WTC11 (cell line): ENCODE results near the gene TJP3. TPM values are rescaled to one million over a fixed set of nuclear protein-coding genes. Genes with fewer than 3 reads are reported as not detected.
A peak's percentile ranks its signal among the peaks of the same experiment; 100 is the strongest.

ENCODE experiments used
- ATAC-seq: fragments of 200-7000 bp; cut with Tn5 transposase; 2 replicates; pipeline ENCODE4 v1.10.0; 2021; ENCODE audit warnings: mild to moderate bottlenecking, moderate library complexity
- CTCF ChIA-PET: fragments of 300-600 bp; sonication (Branson Sonifier 250); formaldehyde crosslinking; loops from one replicate; lab custom pipeline; 2021; ENCODE audit warnings: antibody characterized with exemption; lab: Charles Lee
- POLR2A ChIA-PET: fragments of 350-600 bp; sonication (Branson Sonifier 250); formaldehyde crosslinking; loops from one replicate; lab custom pipeline; 2021; ENCODE audit warnings: antibody characterized with exemption; lab: Charles Lee
- DNase-seq: peaks from one replicate; pipeline ENCODE4 v3.0.0; 2021; ENCODE audit warnings: low spot score
- H3K27ac Mint-ChIP-seq: 2 replicates; pipeline ENCODE4 v1.8.0; 2021; ENCODE audit warnings: mixed read lengths
- H3K27me3 Mint-ChIP-seq: 2 replicates; pipeline ENCODE4 v1.8.0; 2021; ENCODE audit warnings: low read depth, mild to moderate bottlenecking, moderate library complexity, mixed read lengths
- H3K36me3 Mint-ChIP-seq: 2 replicates; pipeline ENCODE4 v1.8.0; 2021; ENCODE audit warnings: mixed read lengths
- H3K4me1 Mint-ChIP-seq: 2 replicates; pipeline ENCODE4 v1.8.0; 2022; ENCODE audit warnings: mixed read lengths
- H3K4me3 Mint-ChIP-seq: 2 replicates; pipeline ENCODE4 v1.8.0; 2021; ENCODE audit warnings: mild to moderate bottlenecking, moderate library complexity, mixed read lengths
- H3K9me3 Mint-ChIP-seq: 2 replicates; pipeline ENCODE4 v1.8.0; 2021; ENCODE audit warnings: mixed read lengths
- AR ChIP-seq: fragments of 250-450 bp; sonication (Bioruptor Pico); IDR thresholded peaks from 2 replicates; pipeline ENCODE4 v1.9.0; 2021; ENCODE audit warnings: mild to moderate bottlenecking
- CBFB ChIP-seq: sonication (generic); formaldehyde crosslinking; IDR thresholded peaks from 2 replicates; pipeline ENCODE4 v1.8.1; 2022; ENCODE audit warnings: mild to moderate bottlenecking, low read depth, missing genetic modification reagents
- E2F4 ChIP-seq: sonication (generic); formaldehyde crosslinking; IDR thresholded peaks from 2 replicates; pipeline ENCODE4 v1.8.1; 2022; ENCODE audit warnings: low read depth, mild to moderate bottlenecking, moderate library complexity, missing genetic modification reagents, borderline replicate concordance
- ELF4 ChIP-seq: sonication (generic); formaldehyde crosslinking; IDR thresholded peaks from 2 replicates; pipeline ENCODE4 v1.8.1; 2022; ENCODE audit warnings: low read depth, mild to moderate bottlenecking, moderate library complexity, missing genetic modification reagents
- FOXJ3 ChIP-seq: sonication (generic); formaldehyde crosslinking; IDR thresholded peaks from 2 replicates; pipeline ENCODE4 v1.9.0; 2021; ENCODE audit warnings: missing genetic modification reagents, mild to moderate bottlenecking, borderline replicate concordance
- FOXK1 ChIP-seq: sonication (generic); formaldehyde crosslinking; IDR thresholded peaks from 2 replicates; pipeline ENCODE4 v1.8.0; 2022; ENCODE audit warnings: mild to moderate bottlenecking, moderate library complexity, missing genetic modification reagents
- IRF1 ChIP-seq: sonication (generic); formaldehyde crosslinking; IDR thresholded peaks from 2 replicates; pipeline ENCODE4 v1.8.0; 2023; ENCODE audit warnings: missing genetic modification reagents
- NFATC4 ChIP-seq: fragments of 250-450 bp; sonication (Bioruptor Pico); IDR thresholded peaks from 2 replicates; pipeline ENCODE4 v1.9.0; 2021; ENCODE audit warnings: mild to moderate bottlenecking
- PRDM15 ChIP-seq: sonication (generic); formaldehyde crosslinking; IDR thresholded peaks from 2 replicates; pipeline ENCODE4 v1.8.0; 2022; ENCODE audit warnings: missing genetic modification reagents
- RORB ChIP-seq: fragments of 250-450 bp; sonication (Bioruptor Pico); IDR thresholded peaks from 2 replicates; pipeline ENCODE4 v1.9.0; 2021; ENCODE audit warnings: mild to moderate bottlenecking
- SOX15 ChIP-seq: fragments of 250-450 bp; sonication (Bioruptor Pico); IDR thresholded peaks from 2 replicates; pipeline ENCODE4 v1.9.0; 2021; ENCODE audit warnings: mild to moderate bottlenecking
- ZNF219 ChIP-seq: sonication (generic); formaldehyde crosslinking; IDR thresholded peaks from 2 replicates; pipeline ENCODE4 v1.8.0; 2023; ENCODE audit warnings: missing genetic modification reagents, mild to moderate bottlenecking, borderline replicate concordance
- ZSCAN18 ChIP-seq: fragments of 250-450 bp; sonication (Bioruptor Pico); IDR thresholded peaks from 2 replicates; pipeline ENCODE4 v2.1.2; 2022; ENCODE audit warnings: mild to moderate bottlenecking, moderate library complexity
- total RNA-seq: library from RNA; stranded (reverse); gene quantifications from 3 replicates; pipeline ENCODE4 v1.2.3, GENCODE V29; 2021
- TF ChIP-seq, protein P1 (sequence below): fragments of 250-450 bp; sonication (Bioruptor Pico); IDR thresholded peaks from 2 replicates; pipeline ENCODE4 v1.9.0; 2021; ENCODE audit warnings: mild to moderate bottlenecking
- TF ChIP-seq, protein P2 (sequence below): sonication (generic); formaldehyde crosslinking; IDR thresholded peaks from 2 replicates; pipeline ENCODE4 v1.8.1; 2022; ENCODE audit warnings: missing genetic modification reagents, borderline replicate concordance
- TF ChIP-seq, protein P3 (sequence below): sonication (generic); formaldehyde crosslinking; IDR thresholded peaks from 2 replicates; pipeline ENCODE4 v1.8.0; 2023; ENCODE audit warnings: mild to moderate bottlenecking, missing genetic modification reagents
- TF ChIP-seq, protein P4 (sequence below): sonication (generic); formaldehyde crosslinking; IDR thresholded peaks from 2 replicates; pipeline ENCODE4 v1.8.1; 2022; ENCODE audit warnings: low read depth, missing genetic modification reagents, borderline replicate concordance
- TF ChIP-seq, protein P5 (sequence below): fragments of 250-450 bp; sonication (Bioruptor Pico); IDR thresholded peaks from 2 replicates; pipeline ENCODE4 v1.8.0; 2021; ENCODE audit warnings: mild to moderate bottlenecking

The TJP3 gene
- total RNA-seq, 1 experiment from 2014 or later: 36.2 TPM

- Mint-ChIP-seq H3K9me3 (no peaks in the 10 kb centered on the region), H3K4me3 (no peak within 1 kb of the TSS), H3K27me3 (no peaks in the 10 kb centered on the region), H3K27ac (peak within 1 kb of the TSS; percentile 28), H3K36me3 (no peaks in the 10 kb centered on the region), H3K4me1 (peaks cover 5% of the 10 kb centered on the region)
- ATAC-seq: no peak
- ChIA-PET CTCF (interaction anchor here (1.0 to 1.4 kb wide), 2 partner anchors 12 to 50 kb away, joined by 3 to 4 read pairs; no protein-coding TSS in a partner anchor), POLR2A (interaction anchor here (0.6 to 1.2 kb wide), 2 partner anchors 9 to 817 kb away, joined by 3 read pairs; partner anchors contain the start of gene MRPL54)
- DNase-seq: no peak
- TF ChIP-seq ZSCAN18 (no peak), FOXK1 (CRISPR knock-in tag) (no peak), PRDM15 (no peak), FOXJ3 (CRISPR knock-in tag) (no peak), ZNF219 (no peak), ELF4 (CRISPR knock-in tag) (no peak), CBFB (CRISPR knock-in tag) (no peak), E2F4 (no peak), RORB (CRISPR knock-in tag) (no peak), NFATC4 (CRISPR knock-in tag) (no peak), SOX15 (CRISPR knock-in tag) (no peak), IRF1 (CRISPR knock-in tag) (no peak), AR (CRISPR knock-in tag) (no peak)
- TF ChIP-seq, protein P1, sequence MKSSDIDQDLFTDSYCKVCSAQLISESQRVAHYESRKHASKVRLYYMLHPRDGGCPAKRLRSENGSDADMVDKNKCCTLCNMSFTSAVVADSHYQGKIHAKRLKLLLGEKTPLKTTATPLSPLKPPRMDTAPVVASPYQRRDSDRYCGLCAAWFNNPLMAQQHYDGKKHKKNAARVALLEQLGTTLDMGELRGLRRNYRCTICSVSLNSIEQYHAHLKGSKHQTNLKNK (CRISPR knock-in tag): no peak
- TF ChIP-seq, protein P2, sequence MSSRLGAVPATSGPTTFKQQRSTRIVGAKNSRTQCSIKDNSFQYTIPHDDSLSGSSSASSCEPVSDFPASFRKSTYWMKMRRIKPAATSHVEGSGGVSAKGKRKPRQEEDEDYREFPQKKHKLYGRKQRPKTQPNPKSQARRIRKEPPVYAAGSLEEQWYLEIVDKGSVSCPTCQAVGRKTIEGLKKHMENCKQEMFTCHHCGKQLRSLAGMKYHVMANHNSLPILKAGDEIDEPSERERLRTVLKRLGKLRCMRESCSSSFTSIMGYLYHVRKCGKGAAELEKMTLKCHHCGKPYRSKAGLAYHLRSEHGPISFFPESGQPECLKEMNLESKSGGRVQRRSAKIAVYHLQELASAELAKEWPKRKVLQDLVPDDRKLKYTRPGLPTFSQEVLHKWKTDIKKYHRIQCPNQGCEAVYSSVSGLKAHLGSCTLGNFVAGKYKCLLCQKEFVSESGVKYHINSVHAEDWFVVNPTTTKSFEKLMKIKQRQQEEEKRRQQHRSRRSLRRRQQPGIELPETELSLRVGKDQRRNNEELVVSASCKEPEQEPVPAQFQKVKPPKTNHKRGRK (CRISPR knock-in tag): no peak
- TF ChIP-seq, protein P3, sequence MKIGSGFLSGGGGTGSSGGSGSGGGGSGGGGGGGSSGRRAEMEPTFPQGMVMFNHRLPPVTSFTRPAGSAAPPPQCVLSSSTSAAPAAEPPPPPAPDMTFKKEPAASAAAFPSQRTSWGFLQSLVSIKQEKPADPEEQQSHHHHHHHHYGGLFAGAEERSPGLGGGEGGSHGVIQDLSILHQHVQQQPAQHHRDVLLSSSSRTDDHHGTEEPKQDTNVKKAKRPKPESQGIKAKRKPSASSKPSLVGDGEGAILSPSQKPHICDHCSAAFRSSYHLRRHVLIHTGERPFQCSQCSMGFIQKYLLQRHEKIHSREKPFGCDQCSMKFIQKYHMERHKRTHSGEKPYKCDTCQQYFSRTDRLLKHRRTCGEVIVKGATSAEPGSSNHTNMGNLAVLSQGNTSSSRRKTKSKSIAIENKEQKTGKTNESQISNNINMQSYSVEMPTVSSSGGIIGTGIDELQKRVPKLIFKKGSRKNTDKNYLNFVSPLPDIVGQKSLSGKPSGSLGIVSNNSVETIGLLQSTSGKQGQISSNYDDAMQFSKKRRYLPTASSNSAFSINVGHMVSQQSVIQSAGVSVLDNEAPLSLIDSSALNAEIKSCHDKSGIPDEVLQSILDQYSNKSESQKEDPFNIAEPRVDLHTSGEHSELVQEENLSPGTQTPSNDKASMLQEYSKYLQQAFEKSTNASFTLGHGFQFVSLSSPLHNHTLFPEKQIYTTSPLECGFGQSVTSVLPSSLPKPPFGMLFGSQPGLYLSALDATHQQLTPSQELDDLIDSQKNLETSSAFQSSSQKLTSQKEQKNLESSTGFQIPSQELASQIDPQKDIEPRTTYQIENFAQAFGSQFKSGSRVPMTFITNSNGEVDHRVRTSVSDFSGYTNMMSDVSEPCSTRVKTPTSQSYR: no peak
- TF ChIP-seq, protein P4, sequence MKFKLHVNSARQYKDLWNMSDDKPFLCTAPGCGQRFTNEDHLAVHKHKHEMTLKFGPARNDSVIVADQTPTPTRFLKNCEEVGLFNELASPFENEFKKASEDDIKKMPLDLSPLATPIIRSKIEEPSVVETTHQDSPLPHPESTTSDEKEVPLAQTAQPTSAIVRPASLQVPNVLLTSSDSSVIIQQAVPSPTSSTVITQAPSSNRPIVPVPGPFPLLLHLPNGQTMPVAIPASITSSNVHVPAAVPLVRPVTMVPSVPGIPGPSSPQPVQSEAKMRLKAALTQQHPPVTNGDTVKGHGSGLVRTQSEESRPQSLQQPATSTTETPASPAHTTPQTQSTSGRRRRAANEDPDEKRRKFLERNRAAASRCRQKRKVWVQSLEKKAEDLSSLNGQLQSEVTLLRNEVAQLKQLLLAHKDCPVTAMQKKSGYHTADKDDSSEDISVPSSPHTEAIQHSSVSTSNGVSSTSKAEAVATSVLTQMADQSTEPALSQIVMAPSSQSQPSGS (CRISPR knock-in tag): no peak
- TF ChIP-seq, protein P5, sequence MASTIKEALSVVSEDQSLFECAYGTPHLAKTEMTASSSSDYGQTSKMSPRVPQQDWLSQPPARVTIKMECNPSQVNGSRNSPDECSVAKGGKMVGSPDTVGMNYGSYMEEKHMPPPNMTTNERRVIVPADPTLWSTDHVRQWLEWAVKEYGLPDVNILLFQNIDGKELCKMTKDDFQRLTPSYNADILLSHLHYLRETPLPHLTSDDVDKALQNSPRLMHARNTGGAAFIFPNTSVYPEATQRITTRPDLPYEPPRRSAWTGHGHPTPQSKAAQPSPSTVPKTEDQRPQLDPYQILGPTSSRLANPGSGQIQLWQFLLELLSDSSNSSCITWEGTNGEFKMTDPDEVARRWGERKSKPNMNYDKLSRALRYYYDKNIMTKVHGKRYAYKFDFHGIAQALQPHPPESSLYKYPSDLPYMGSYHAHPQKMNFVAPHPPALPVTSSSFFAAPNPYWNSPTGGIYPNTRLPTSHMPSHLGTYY (CRISPR knock-in tag): no peak
These were observed 63.8 kb downstream of the TJP3 start, which contains the start of gene RAX2 for GRCh38 chr19:3771906-3772455. RAX2 (minus strand) TSS chr19:3772228; CDS start chr19:3771742, 486 bp downstream.
